Type B pancreatic cell (in vitro differentiated cells): ENCODE data around the gene VPS35. TPM values are rescaled to one million over a fixed set of nuclear protein-coding genes. Genes with fewer than 3 reads are reported as not detected.
A peak's percentile ranks its signal among the peaks of the same experiment; 100 is the strongest.

Experiments
- DNase-seq: peaks from one replicate; pipeline ENCODE4 v3.0.0; 2021; ENCODE audit warnings: mixed read lengths; ENCODE audit not compliant: unreplicated experiment; ENCODE audit errors: extremely low spot score
- H3K27ac Mint-ChIP-seq: 2 replicates; pipeline ENCODE4 v1.8.0; 2021; ENCODE audit warnings: mild to moderate bottlenecking, mixed read lengths
- H3K27me3 Mint-ChIP-seq: 2 replicates; pipeline ENCODE4 v1.8.0; 2021; ENCODE audit warnings: mixed read lengths
- H3K36me3 Mint-ChIP-seq: 2 replicates; pipeline ENCODE4 v1.8.0; 2021; ENCODE audit warnings: mixed read lengths
- H3K4me1 Mint-ChIP-seq: one replicate; pipeline ENCODE4 v1.8.0; 2021; ENCODE audit warnings: mixed read lengths; ENCODE audit not compliant: unreplicated experiment
- H3K4me3 Mint-ChIP-seq: 2 replicates; pipeline ENCODE4 v1.8.0; 2021; ENCODE audit warnings: mild to moderate bottlenecking, mixed read lengths
- H3K9me3 Mint-ChIP-seq: 2 replicates; pipeline ENCODE4 v1.8.0; 2021; ENCODE audit warnings: mixed read lengths
- total RNA-seq: library from RNA; stranded (reverse); gene quantifications from 2 replicates; pipeline ENCODE4 v1.2.1, GENCODE V29; 2021; ENCODE audit warnings: low replicate concordance
- TF ChIP-seq, protein P1 (sequence below): fragments of 200-600 bp; sonication (generic); conservative IDR thresholded peaks from 2 replicates; pipeline ENCODE4 v1.5.0; 2021; ENCODE audit warnings: antibody characterized with exemption, mild to moderate bottlenecking

The VPS35 gene
- total RNA-seq, 1 donor from 2014 or later = 125 TPM

DNA sequence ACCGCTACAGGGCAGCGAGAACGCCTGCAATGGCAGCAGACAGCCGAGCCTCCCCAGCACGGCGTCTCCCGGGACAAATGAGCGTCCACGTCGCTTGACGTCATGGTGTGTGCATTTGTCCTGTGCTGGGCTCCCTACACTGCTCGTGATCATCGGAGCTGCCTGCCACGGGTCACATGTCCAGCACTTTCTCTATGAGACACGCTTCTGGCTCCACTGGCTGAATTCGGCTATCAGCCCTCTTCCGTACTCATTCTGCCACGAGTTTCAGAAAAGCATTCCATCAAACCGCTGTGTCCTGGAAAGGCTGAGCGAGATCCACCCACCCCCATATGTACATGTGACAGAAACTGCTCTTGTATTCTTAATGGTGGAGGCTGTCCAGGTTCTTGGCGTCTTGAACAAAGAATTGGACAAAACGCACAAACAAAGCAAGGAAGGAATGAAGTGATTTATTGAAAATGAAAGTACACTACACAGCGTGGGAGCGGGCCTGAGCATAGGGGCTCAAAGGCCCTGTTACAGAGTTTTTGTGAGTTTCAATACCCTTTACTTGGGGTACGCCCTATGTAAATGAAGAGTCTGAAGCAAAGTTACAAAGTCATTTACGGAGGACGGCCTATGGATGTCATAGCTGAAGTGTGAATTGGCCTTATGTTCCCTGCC, 39.3 kb downstream of the VPS35 start:
- TF ChIP-seq, protein P1, sequence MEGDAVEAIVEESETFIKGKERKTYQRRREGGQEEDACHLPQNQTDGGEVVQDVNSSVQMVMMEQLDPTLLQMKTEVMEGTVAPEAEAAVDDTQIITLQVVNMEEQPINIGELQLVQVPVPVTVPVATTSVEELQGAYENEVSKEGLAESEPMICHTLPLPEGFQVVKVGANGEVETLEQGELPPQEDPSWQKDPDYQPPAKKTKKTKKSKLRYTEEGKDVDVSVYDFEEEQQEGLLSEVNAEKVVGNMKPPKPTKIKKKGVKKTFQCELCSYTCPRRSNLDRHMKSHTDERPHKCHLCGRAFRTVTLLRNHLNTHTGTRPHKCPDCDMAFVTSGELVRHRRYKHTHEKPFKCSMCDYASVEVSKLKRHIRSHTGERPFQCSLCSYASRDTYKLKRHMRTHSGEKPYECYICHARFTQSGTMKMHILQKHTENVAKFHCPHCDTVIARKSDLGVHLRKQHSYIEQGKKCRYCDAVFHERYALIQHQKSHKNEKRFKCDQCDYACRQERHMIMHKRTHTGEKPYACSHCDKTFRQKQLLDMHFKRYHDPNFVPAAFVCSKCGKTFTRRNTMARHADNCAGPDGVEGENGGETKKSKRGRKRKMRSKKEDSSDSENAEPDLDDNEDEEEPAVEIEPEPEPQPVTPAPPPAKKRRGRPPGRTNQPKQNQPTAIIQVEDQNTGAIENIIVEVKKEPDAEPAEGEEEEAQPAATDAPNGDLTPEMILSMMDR = no peak

GRCh38 chr16:46648656-46649055, 40.3 kb downstream of the VPS35 start:
- H3K4me3 Mint-ChIP-seq = no peak overlapping the region
- H3K9me3 Mint-ChIP-seq = no peaks in the 10 kb centered on the region
- H3K27me3 Mint-ChIP-seq = no peaks in the 10 kb centered on the region
- peaks cover 4% of the 10 kb centered on the region for H3K36me3 Mint-ChIP-seq
- H3K4me1 Mint-ChIP-seq = no peaks in the 10 kb centered on the region
- DNase-seq = no peak
- no peak overlapping the region for H3K27ac Mint-ChIP-seq
- TF ChIP-seq, protein P1 = peak; percentile 38

More for the DNA sequence above, 39.3 kb downstream of the VPS35 start:
- Mint-ChIP-seq H3K36me3 (peaks cover 4% of the 10 kb centered on the region), H3K27me3 (no peaks in the 10 kb centered on the region), H3K9me3 (no peaks in the 10 kb centered on the region), H3K4me3 (no peak overlapping the region), H3K27ac (no peak overlapping the region), H3K4me1 (no peaks in the 10 kb centered on the region)
- no peak for DNase-seq

GRCh38 chr16:46638947-46639925, 49.7 kb downstream of the VPS35 start:
- H3K27me3 Mint-ChIP-seq = peaks cover 12% of the 10 kb centered on the region
- H3K4me3 Mint-ChIP-seq = no peak overlapping the region
- TF ChIP-seq, protein P1 = no peak
- H3K9me3 Mint-ChIP-seq = no peaks in the 10 kb centered on the region
- no peaks in the 10 kb centered on the region for H3K36me3 Mint-ChIP-seq
- DNase-seq = no peak
- H3K27ac Mint-ChIP-seq = no peak overlapping the region
- H3K4me1 Mint-ChIP-seq = no peaks in the 10 kb centered on the region

DNA sequence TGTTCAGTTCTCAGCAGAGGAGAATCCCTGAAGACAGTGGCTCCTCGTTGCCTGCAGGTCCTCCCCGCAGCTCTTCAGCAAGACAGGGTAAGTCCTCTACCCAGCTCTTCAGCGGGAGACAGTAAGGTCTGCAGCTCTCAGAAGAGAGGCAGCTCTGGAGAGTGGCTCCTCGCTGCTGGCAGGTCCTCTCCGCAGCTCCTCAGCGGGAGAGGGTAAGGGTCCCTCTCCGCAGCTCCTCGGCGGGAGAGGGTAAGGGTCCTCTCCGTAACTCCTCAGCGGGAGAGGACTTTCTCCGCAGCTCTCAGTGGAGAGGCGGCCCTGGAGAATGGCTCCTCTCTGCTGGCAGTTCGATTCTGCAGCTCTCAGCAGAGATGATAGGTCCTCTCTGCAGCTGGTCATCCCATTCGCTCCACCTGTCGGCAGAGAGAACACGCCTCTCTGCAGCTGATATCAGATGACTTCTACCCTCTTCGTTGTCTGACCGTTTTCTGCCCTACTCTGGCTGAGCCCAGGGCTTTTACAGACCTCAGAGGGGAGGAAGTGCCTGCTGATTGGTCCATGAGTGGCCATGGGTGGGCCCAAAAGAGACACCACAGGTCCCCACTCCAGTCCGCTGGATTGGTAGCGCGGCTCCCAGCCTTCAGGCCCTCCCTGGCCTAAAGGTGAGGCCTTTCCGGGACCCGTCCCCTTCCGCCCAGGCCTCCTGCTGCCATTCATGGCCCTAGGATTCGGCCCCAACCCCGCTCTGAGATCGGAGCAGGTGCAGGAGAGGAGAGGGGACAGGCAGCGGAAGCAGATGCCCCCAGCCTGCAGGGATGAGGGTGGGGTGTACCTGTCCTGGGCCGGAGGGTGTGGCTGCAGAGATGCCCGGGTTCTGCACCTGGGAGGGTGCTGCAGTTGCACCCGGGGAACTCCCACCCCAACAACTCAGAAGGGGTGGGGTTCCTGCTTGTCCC, 55.9 kb downstream of the VPS35 start:
- no peaks in the 10 kb centered on the region for H3K4me1 Mint-ChIP-seq
- H3K4me3 Mint-ChIP-seq = peak overlapping the region; percentile 70
- TF ChIP-seq, protein P1 = no peak
- DNase-seq = no peak
- H3K9me3 Mint-ChIP-seq = no peaks in the 10 kb centered on the region
- H3K27me3 Mint-ChIP-seq = peaks cover 22% of the 10 kb centered on the region
- H3K36me3 Mint-ChIP-seq = no peaks in the 10 kb centered on the region
- no peak overlapping the region for H3K27ac Mint-ChIP-seq
